Measurements from ENCODE around the gene RBMS3.

The RBMS3 gene

GRCh38 chr3:29454161-29454611 is 173.3 kb downstream of the RBMS3 start:
- Histone ChIP-seq H4K12ac (ENCODE audit: low read depth, low read length) (no peak overlapping the region), H3K79me1 (ENCODE audit: low read length) (peaks cover 3% of the 10 kb centered on the region), H3K9me3 (ENCODE audit: insufficient read depth, low read depth, low read length) (no peaks in the 10 kb centered on the region), H3K27me3 (ENCODE audit: insufficient read depth, low read length) (no peaks in the 10 kb centered on the region), H3K18ac (ENCODE audit: low read length) (no peak overlapping the region), H3K4me1 (ENCODE audit: control insufficient read depth in 1 of 2, insufficient read depth in 2 of 2, low read length in 2 of 2) (peaks cover 6 to 9% of the 10 kb centered on the region in 2 experiments), H2BK120ac (ENCODE audit: insufficient read depth, low read length, poor library complexity) (no peak overlapping the region), H3K79me2 (ENCODE audit: control insufficient read depth, insufficient read depth, low read length, poor library complexity) (no peaks in the 10 kb centered on the region), H3K4ac (ENCODE audit: low read depth, low read length) (no peak overlapping the region), H3K23ac (ENCODE audit: low read length) (no peak overlapping the region), H2AK5ac (ENCODE audit: low read length) (no peak overlapping the region), H2BK12ac (ENCODE audit: low read length) (no peak overlapping the region), H3K9ac (ENCODE audit: low read length) (no peak overlapping the region), H3K36me3 (ENCODE audit: control insufficient read depth in 1 of 2, insufficient read depth in 2 of 2, low read length in 2 of 2) (no peaks in the 10 kb centered on the region), H3K4me3 (ENCODE audit: low read depth, low read length) (no peak overlapping the region), H4K8ac (ENCODE audit: low read depth, low read length) (no peak overlapping the region), H3K14ac (ENCODE audit: low read length) (no peak overlapping the region), H3K4me2 (ENCODE audit: low read length) (no peak overlapping the region), H4K91ac (ENCODE audit: low read depth, low read length) (no peak overlapping the region), H2BK5ac (ENCODE audit: low read depth, low read length, poor library complexity) (no peak overlapping the region), H3K27ac (ENCODE audit: low read depth, low read length) (no peak overlapping the region), H2AFZ (ENCODE audit: insufficient read depth, low read length, poor library complexity) (no peak overlapping the region)
- WGBS (ENCODE audit: extremely low coverage, insufficient coverage, insufficient read length) = no CpG with 5 or more reads among the region's 5 CpGs
- no peak for DNase-seq

DNA sequence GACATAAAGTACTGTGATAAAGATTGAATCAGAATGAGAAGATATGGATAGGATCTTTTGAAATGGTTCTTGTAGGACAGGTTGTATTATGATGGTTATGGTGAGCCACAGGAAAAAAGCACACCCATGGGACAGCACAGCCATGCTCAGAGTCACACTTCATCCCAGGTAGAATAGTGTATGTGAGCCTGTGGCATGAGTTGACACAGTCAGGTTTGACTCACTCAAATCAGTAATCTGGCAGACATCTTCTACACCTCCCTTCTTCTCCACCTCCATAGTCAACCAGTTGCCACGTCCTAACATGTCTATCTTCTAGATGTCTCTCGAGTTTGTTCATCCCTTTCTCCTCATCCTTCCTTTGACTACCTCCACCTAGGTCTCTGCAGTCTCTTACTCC is 176.0 kb downstream of the RBMS3 start:
- Histone ChIP-seq H3K27ac (ENCODE audit: low read depth, low read length) (no peak overlapping the region), H3K79me1 (ENCODE audit: low read length) (peaks cover 3% of the 10 kb centered on the region), H3K4me1 (ENCODE audit: control insufficient read depth in 1 of 2, insufficient read depth in 2 of 2, low read length in 2 of 2) (peaks cover 6 to 9% of the 10 kb centered on the region in 2 experiments), H3K23ac (ENCODE audit: low read length) (no peak overlapping the region), H2BK12ac (ENCODE audit: low read length) (no peak overlapping the region), H3K36me3 (ENCODE audit: control insufficient read depth in 1 of 2, insufficient read depth in 2 of 2, low read length in 2 of 2) (no peaks in the 10 kb centered on the region), H4K91ac (ENCODE audit: low read depth, low read length) (no peak overlapping the region), H3K9ac (ENCODE audit: low read length) (no peak overlapping the region), H4K12ac (ENCODE audit: low read depth, low read length) (no peak overlapping the region), H2AFZ (ENCODE audit: insufficient read depth, low read length, poor library complexity) (no peak overlapping the region), H3K79me2 (ENCODE audit: control insufficient read depth, insufficient read depth, low read length, poor library complexity) (no peaks in the 10 kb centered on the region), H3K14ac (ENCODE audit: low read length) (no peak overlapping the region), H2BK120ac (ENCODE audit: insufficient read depth, low read length, poor library complexity) (no peak overlapping the region), H2BK5ac (ENCODE audit: low read depth, low read length, poor library complexity) (no peak overlapping the region), H3K27me3 (ENCODE audit: insufficient read depth, low read length) (no peaks in the 10 kb centered on the region), H3K18ac (ENCODE audit: low read length) (no peak overlapping the region), H2AK5ac (ENCODE audit: low read length) (no peak overlapping the region), H4K8ac (ENCODE audit: low read depth, low read length) (no peak overlapping the region), H3K9me3 (ENCODE audit: insufficient read depth, low read depth, low read length) (no peaks in the 10 kb centered on the region), H3K4ac (ENCODE audit: low read depth, low read length) (no peak overlapping the region), H3K4me3 (ENCODE audit: low read depth, low read length) (no peak overlapping the region), H3K4me2 (ENCODE audit: low read length) (no peak overlapping the region)
- no CpG with 5 or more reads among the region's 2 CpGs for WGBS (ENCODE audit: extremely low coverage, insufficient coverage, insufficient read length)
- no peak for DNase-seq

DNA sequence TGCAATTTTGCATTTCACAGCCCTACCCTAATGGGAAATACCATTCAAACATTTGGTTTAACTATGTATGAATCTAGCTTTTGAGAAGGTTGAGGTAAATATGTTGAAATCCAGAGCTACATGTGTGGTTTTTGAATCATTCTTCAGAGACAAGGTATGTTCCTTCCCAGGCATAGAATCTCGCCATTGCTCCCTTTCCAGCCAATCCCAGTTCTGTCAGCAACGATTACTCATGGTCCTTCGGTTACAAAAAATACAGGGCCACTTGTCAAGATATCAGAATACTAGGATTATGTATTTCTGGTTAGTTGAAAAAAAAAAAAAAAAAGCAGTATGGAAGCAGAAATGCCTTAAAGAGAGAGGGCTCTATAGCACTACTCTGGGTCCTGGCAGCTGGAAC is 182.4 kb downstream of the RBMS3 start:
- Histone ChIP-seq H3K4me3 (ENCODE audit: low read depth, low read length) (no peak overlapping the region), H3K4ac (ENCODE audit: low read depth, low read length) (no peak overlapping the region), H3K9ac (ENCODE audit: low read length) (no peak overlapping the region), H2AFZ (ENCODE audit: insufficient read depth, low read length, poor library complexity) (no peak overlapping the region), H3K79me1 (ENCODE audit: low read length) (no peaks in the 10 kb centered on the region), H3K23ac (ENCODE audit: low read length) (no peak overlapping the region), H3K9me3 (ENCODE audit: insufficient read depth, low read depth, low read length) (no peaks in the 10 kb centered on the region), H3K4me2 (ENCODE audit: low read length) (no peak overlapping the region), H2BK12ac (ENCODE audit: low read length) (no peak overlapping the region), H4K8ac (ENCODE audit: low read depth, low read length) (no peak overlapping the region), H2BK5ac (ENCODE audit: low read depth, low read length, poor library complexity) (no peak overlapping the region), H3K27me3 (ENCODE audit: insufficient read depth, low read length) (no peaks in the 10 kb centered on the region), H3K4me1 (ENCODE audit: control insufficient read depth in 1 of 2, insufficient read depth in 2 of 2, low read length in 2 of 2) (no peaks in the 10 kb centered on the region), H2BK120ac (ENCODE audit: insufficient read depth, low read length, poor library complexity) (no peak overlapping the region), H4K91ac (ENCODE audit: low read depth, low read length) (no peak overlapping the region), H3K18ac (ENCODE audit: low read length) (no peak overlapping the region), H3K27ac (ENCODE audit: low read depth, low read length) (no peak overlapping the region), H2AK5ac (ENCODE audit: low read length) (no peak overlapping the region), H3K79me2 (ENCODE audit: control insufficient read depth, insufficient read depth, low read length, poor library complexity) (no peaks in the 10 kb centered on the region), H4K12ac (ENCODE audit: low read depth, low read length) (no peak overlapping the region), H3K36me3 (ENCODE audit: control insufficient read depth in 1 of 2, insufficient read depth in 2 of 2, low read length in 2 of 2) (no peaks in the 10 kb centered on the region), H3K14ac (ENCODE audit: low read length) (no peak overlapping the region)
- no peak for DNase-seq
- WGBS (ENCODE audit: extremely low coverage, insufficient coverage, insufficient read length) = no CpG with 5 or more reads among the region's 3 CpGs

GRCh38 chr3:29465836-29466235 is 185.0 kb downstream of the RBMS3 start:
- Histone ChIP-seq H3K4me2 (ENCODE audit: low read length) (no peak overlapping the region), H2BK12ac (ENCODE audit: low read length) (no peak overlapping the region), H3K23ac (ENCODE audit: low read length) (no peak overlapping the region), H3K79me2 (ENCODE audit: control insufficient read depth, insufficient read depth, low read length, poor library complexity) (no peaks in the 10 kb centered on the region), H3K4me3 (ENCODE audit: low read depth, low read length) (no peak overlapping the region), H2BK120ac (ENCODE audit: insufficient read depth, low read length, poor library complexity) (no peak overlapping the region), H3K79me1 (ENCODE audit: low read length) (no peaks in the 10 kb centered on the region), H3K14ac (ENCODE audit: low read length) (no peak overlapping the region), H3K27ac (ENCODE audit: low read depth, low read length) (no peak overlapping the region), H3K9me3 (ENCODE audit: insufficient read depth, low read depth, low read length) (no peaks in the 10 kb centered on the region), H3K4ac (ENCODE audit: low read depth, low read length) (no peak overlapping the region), H4K8ac (ENCODE audit: low read depth, low read length) (no peak overlapping the region), H2BK5ac (ENCODE audit: low read depth, low read length, poor library complexity) (no peak overlapping the region), H2AK5ac (ENCODE audit: low read length) (no peak overlapping the region), H2AFZ (ENCODE audit: insufficient read depth, low read length, poor library complexity) (no peak overlapping the region), H3K27me3 (ENCODE audit: insufficient read depth, low read length) (no peaks in the 10 kb centered on the region), H3K9ac (ENCODE audit: low read length) (no peak overlapping the region), H3K4me1 (ENCODE audit: control insufficient read depth in 1 of 2, insufficient read depth in 2 of 2, low read length in 2 of 2) (no peaks in the 10 kb centered on the region), H3K18ac (ENCODE audit: low read length) (no peak overlapping the region), H4K91ac (ENCODE audit: low read depth, low read length) (no peak overlapping the region), H3K36me3 (ENCODE audit: control insufficient read depth in 1 of 2, insufficient read depth in 2 of 2, low read length in 2 of 2) (no peaks in the 10 kb centered on the region), H4K12ac (ENCODE audit: low read depth, low read length) (no peak overlapping the region)
- WGBS (ENCODE audit: extremely low coverage, insufficient coverage, insufficient read length) = no CpG with 5 or more reads among the region's 2 CpGs
- no peak for DNase-seq
